ENCODE measurements around the gene ARAF.
A peak's percentile ranks its signal among the peaks of the same experiment; 100 is the strongest.

The ARAF gene

DNA sequence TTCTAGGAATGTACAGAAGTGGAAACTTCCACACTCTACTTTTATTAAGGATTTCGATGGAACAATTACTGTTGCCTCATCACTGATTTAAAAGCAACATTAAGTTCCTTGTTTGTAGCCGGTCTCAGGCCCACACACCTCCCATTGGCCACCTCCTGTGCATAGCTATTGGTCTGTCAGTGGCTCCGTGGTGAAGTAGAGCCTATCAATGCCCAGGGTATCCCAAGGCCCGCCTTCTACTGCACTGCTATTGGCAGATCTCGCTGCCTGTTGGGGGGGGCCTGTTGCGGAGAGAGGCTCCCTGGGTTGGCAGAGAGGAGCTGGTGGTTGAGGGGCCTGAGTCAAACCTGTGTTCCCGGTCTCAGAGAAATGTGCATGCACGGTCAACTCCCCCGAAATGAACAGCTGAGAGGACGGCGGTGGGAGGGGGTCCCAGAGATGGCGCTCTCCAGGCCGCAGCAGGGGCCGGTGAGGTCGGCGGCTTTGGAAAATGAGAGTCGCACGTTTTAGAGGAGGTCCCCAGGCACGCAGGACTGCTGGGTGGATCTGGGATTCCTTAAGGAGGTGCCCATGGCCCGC is 4.9 kb upstream of the ARAF start:
- peak; percentile 93 for DNase-seq (ENCODE audit: low read depth)
- H3K4me3 ChIP-seq (ENCODE audit: control insufficient read depth, low read depth, low read length) = peak overlapping the region; percentile 51
- TF ChIP-seq, protein P1, sequence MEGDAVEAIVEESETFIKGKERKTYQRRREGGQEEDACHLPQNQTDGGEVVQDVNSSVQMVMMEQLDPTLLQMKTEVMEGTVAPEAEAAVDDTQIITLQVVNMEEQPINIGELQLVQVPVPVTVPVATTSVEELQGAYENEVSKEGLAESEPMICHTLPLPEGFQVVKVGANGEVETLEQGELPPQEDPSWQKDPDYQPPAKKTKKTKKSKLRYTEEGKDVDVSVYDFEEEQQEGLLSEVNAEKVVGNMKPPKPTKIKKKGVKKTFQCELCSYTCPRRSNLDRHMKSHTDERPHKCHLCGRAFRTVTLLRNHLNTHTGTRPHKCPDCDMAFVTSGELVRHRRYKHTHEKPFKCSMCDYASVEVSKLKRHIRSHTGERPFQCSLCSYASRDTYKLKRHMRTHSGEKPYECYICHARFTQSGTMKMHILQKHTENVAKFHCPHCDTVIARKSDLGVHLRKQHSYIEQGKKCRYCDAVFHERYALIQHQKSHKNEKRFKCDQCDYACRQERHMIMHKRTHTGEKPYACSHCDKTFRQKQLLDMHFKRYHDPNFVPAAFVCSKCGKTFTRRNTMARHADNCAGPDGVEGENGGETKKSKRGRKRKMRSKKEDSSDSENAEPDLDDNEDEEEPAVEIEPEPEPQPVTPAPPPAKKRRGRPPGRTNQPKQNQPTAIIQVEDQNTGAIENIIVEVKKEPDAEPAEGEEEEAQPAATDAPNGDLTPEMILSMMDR (conservative IDR thresholded peaks at IDR 0.05; ENCODE audit: control insufficient read depth, insufficient read depth, low read depth, low read length) = no peak

DNA sequence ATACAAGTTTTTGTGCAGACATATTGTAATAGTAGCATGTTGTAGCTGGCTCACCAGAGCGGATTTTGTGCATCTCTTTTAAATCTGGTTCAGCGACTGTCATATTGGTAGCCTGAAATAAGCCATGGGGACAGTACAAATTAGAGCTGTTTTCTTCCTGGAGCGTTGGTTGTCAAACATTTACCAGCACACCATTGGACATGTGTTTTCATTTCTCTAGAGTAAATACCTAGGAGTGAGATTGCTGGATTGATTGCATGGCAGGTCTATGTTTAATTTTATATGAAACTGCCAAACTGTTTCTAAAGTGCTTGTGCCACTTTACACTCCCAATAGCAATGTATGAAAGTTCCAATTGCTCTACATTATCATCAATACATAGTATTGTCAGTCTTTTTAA is 2.6 kb upstream of the ARAF start:
- DNase-seq (ENCODE audit: low read depth) = no peak
- no peak overlapping the region for H3K4me3 ChIP-seq (ENCODE audit: control insufficient read depth, low read depth, low read length)
- TF ChIP-seq, protein P1 (conservative IDR thresholded peaks at IDR 0.05; ENCODE audit: control insufficient read depth, insufficient read depth, low read depth, low read length) = no peak

DNA sequence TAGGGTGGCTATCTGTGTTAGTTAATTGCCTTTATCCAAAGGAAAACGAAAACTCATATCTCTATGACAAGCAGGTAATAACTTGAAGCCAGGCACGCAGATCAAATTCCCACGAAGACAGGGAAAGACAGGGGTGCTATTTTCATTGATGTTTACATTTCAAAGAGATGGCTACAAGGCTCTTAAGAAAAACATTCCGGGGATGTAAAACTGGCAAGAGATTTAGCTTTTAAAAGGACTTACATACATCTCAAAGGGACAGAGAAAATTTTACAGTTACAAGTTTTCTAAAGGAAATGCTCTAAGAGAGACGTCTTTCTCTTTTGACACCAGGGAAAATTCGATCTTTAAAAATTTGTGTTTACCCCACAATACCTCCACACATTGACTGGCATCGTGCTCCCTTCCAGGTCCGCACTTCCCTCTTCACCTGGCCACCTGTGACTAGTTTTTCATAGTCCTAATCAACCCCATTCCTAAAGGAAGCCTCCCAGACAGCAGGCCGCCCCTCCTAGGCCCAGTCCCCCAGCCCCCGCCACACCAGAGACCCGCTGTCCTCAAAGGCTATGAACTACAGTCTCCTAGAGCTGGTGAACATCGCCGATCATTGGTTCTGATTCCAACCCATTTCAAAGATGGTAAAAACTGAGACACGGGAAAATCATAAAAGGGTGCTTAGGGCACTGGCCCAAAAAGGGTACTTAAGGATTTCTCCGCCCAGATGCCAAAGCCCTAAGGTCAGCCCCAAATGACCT is 649 bp upstream of the ARAF start:
- TF ChIP-seq, protein P1 (conservative IDR thresholded peaks at IDR 0.05; ENCODE audit: control insufficient read depth, insufficient read depth, low read depth, low read length) = no peak
- peak overlapping the region; percentile 72 for H3K4me3 ChIP-seq (ENCODE audit: control insufficient read depth, low read depth, low read length)
- DNase-seq (ENCODE audit: low read depth) = no peak

DNA sequence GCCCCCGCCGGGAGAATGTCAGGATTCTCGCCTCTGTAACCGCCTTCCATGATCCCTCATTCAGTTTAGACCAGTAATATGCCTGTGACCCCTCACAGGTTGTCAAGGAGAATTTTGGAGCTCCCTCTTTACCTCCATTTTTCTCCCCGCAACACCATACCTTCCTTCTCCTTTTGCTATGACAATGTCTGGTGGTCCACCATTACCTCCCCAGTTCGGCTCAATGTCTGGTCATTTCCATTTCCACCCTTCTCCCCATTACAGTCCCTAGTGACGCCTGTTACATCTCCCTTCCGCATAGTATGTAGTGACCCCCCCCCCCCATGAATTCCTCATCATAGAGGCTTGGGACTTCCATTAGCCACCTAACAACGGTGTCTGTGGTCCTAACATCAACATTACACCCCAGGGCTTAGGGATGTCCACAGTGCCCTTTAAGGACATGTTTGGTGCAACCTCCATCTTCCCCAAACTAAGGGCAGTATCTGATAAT is 700 bp downstream of the ARAF start:
- TF ChIP-seq, protein P1 (conservative IDR thresholded peaks at IDR 0.05; ENCODE audit: control insufficient read depth, insufficient read depth, low read depth, low read length) = no peak
- H3K4me3 ChIP-seq (ENCODE audit: control insufficient read depth, low read depth, low read length) = peak overlapping the region; percentile 72
- no peak for DNase-seq (ENCODE audit: low read depth)

DNA sequence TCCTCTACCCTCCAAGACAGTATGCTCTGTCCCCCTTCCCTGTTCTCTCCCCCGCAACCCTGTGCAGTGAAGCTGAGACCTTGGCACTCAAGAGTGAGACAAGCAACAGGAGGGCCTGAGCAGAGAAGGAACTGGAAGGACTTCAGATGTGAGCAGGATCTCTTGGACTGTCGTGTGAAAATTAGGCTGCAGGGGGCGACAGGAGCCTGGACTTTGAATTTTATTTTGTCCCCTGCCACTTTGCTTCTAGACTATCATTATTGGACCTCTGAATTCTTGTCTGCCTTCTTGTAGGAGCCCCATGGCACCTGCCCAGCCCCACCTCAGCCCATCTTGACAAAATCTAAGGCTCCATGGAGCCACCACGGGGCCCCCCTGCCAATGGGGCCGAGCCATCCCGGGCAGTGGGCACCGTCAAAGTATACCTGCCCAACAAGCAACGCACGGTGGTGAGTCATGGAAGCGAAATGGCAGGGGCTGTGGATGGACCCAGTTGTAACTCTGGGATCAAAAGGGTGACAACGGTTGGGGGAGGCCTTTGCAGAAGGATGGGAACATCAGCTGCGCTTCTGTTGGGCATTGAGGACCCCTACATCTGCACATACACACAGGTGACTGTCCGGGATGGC is 1.7 kb downstream of the ARAF start:
- DNase-seq (ENCODE audit: low read depth) = peak; percentile 41
- H3K4me3 ChIP-seq (ENCODE audit: control insufficient read depth, low read depth, low read length) = no peak overlapping the region
- TF ChIP-seq, protein P1 (conservative IDR thresholded peaks at IDR 0.05; ENCODE audit: control insufficient read depth, insufficient read depth, low read depth, low read length) = peak; percentile 35

DNA sequence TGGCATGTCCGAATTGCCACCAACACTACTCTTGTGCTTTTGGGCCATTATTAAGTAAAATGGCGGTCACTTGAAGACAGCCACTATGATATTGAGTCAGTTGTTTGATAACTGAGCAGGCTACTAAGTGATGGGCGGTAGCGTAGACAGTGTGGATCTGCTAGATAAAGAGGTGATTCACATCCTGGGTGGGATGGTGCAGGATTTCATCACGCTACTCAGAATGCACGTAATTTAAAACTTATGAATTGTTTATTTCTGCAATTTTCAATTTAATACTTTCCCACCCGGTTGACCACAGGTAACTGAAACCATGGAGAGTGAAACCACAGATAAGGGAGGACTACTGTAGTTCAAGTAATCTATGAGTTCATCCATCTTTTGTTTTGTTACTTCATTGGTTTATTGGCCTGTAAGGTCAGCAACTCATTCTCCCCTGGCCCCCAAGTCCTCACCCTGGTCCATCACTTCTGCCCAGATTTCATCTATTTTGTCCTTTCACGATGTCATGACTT is 2.9 kb downstream of the ARAF start:
- peak; percentile 69 for DNase-seq (ENCODE audit: low read depth)
- H3K4me3 ChIP-seq (ENCODE audit: control insufficient read depth, low read depth, low read length) = no peak overlapping the region
- TF ChIP-seq, protein P1 (conservative IDR thresholded peaks at IDR 0.05; ENCODE audit: control insufficient read depth, insufficient read depth, low read depth, low read length) = no peak
